ENCODE data around the gene RNU6-1. TPM values are rescaled to one million over a fixed set of nuclear protein-coding genes. Genes with fewer than 3 reads are reported as not detected.

RNU6-1 gene
- total and polyA plus RNA-seq, 2 experiments from 2014 or later = not detected

- TF ChIP-seq REST (IDR thresholded peaks at IDR 0.05; ENCODE audit: unreplicated experiment) (no peak), POLR2AphosphoS5 (IDR thresholded peaks at IDR 0.05; ENCODE audit: low read depth) (no peak), NANOG (IDR thresholded peaks at IDR 0.05; ENCODE audit: borderline replicate concordance) (no peak), ETS1 (IDR thresholded peaks at IDR 0.05) (no peak), EZH2 (IDR thresholded peaks at IDR 0.05; ENCODE audit: low read depth, unreplicated experiment) (no peak)
Observed at GRCh38 chr15:67834581-67835296, 5.1 kb downstream of the RNU6-1 start (continued).

- Histone ChIP-seq H3K4me2 (peak overlapping the region; percentile 67), H2AFZ (peak overlapping the region; percentile 39; the same call in 1 of the 2 replicates), H3K36me3 (ENCODE audit: insufficient read depth) (no peaks in the 10 kb centered on the region), H4K20me1 (replicated peaks; ENCODE audit: insufficient read depth) (peaks cover 8% of the 10 kb centered on the region; the same call in 1 of the 2 replicates), H3F3A (replicated peaks; ENCODE audit: low read depth) (peaks cover 33% of the 10 kb centered on the region), H3K27me3 (ENCODE audit: insufficient read depth) (peaks cover 100% of the 10 kb centered on the region), H3K4me1 (ENCODE audit: insufficient read depth) (peaks cover 42% of the 10 kb centered on the region), H3K9me2 (ENCODE audit: insufficient read depth) (no peaks in the 10 kb centered on the region), H3K27ac (ENCODE audit: low read depth) (no peak overlapping the region), H3K79me2 (replicated peaks; ENCODE audit: insufficient read depth) (no peaks in the 10 kb centered on the region), H3K4me3 (peak overlapping the region; percentile 71)
- Mint-ChIP-seq H3K27me3 (ENCODE audit: insufficient read depth, low read depth, poor library complexity) (peaks cover 99% of the 10 kb centered on the region), H3K27ac (no peak overlapping the region), H3K4me3 (peak overlapping the region; percentile 67), H3K9me3 (peaks cover 4% of the 10 kb centered on the region; the same call in 1 of the 3 replicates), H3K36me3 (ENCODE audit: low read depth) (no peaks in the 10 kb centered on the region), H3K4me1 (peaks cover 50% of the 10 kb centered on the region)
- no peak for TF ChIP-seq NANOG (IDR thresholded peaks at IDR 0.05; ENCODE audit: borderline replicate concordance)
- peak; percentile 56 to 62 for TF ChIP-seq CTCF (conservative IDR thresholded peaks at IDR 0.05; ENCODE audit: low read depth in 2 of 2)
- TF ChIP-seq REST (IDR thresholded peaks at IDR 0.05; ENCODE audit: unreplicated experiment) = no peak
- TF ChIP-seq POLR2AphosphoS5 (IDR thresholded peaks at IDR 0.05; ENCODE audit: low read depth) = no peak
- TF ChIP-seq ETS1 (IDR thresholded peaks at IDR 0.05) = no peak
- TF ChIP-seq EZH2 (IDR thresholded peaks at IDR 0.05; ENCODE audit: low read depth, unreplicated experiment) = peak; percentile 77
- TF ChIP-seq JUNB (IDR thresholded peaks at IDR 0.05; ENCODE audit: unreplicated experiment) = no peak
- peak; percentile 92 for DNase-seq (ENCODE audit: low spot score)
- ATAC-seq = peak; percentile 22
Observed at GRCh38 chr15:67833710-67834511, 5.9 kb downstream of the RNU6-1 start.

Data from GM23338 (cell line).